MM.1S (cell line): Measurements from ENCODE around the gene KCNMB2.

Experiments used
- DNase-seq: peaks from one replicate; pipeline ENCODE4 v3.0.0-alpha.2; 2015
- H2AFZ ChIP-seq: fragments of 300-600 bp; sonication (generic); 2 replicates; pipeline ENCODE4 v1.6.0; 2016; ENCODE audit warnings: antibody characterized with exemption, low read length
- H3F3A ChIP-seq: fragments of 300-600 bp; sonication (generic); 2 replicates; pipeline ENCODE4 v1.6.1; 2016; ENCODE audit warnings: mild to moderate bottlenecking, antibody characterized with exemption, low read length, moderate library complexity, mixed read lengths; ENCODE audit not compliant: insufficient read depth
- H3K27ac ChIP-seq: fragments of 300-600 bp; sonication (generic); 2 replicates; pipeline ENCODE4 v1.5.1; 2016; ENCODE audit warnings: mild to moderate bottlenecking, low read length
- H3K27me3 ChIP-seq: fragments of 300-600 bp; sonication (generic); replicated peaks from 2 replicates; pipeline ENCODE4 v1.6.0; 2016; ENCODE audit warnings: low read length; ENCODE audit not compliant: insufficient read depth
- H3K36me3 ChIP-seq: fragments of 300-600 bp; sonication (generic); replicated peaks from 2 replicates; pipeline ENCODE4 v1.6.1; 2016; ENCODE audit warnings: mild to moderate bottlenecking, low read length, mixed read lengths; ENCODE audit not compliant: insufficient read depth
- H3K4me1 ChIP-seq: fragments of 300-600 bp; sonication (generic); 2 replicates; pipeline ENCODE4 v1.6.1; 2016; ENCODE audit warnings: low read length, mixed read lengths
- H3K4me2 ChIP-seq: fragments of 300-600 bp; sonication (generic); 2 replicates; pipeline ENCODE4 v1.6.0; 2016; ENCODE audit warnings: low read depth, low read length
- H3K4me3 ChIP-seq: fragments of 300-600 bp; sonication (generic); 2 replicates; pipeline ENCODE4 v1.5.1; 2016; ENCODE audit warnings: low read length, mixed read lengths
- H3K79me2 ChIP-seq: fragments of 300-600 bp; sonication (generic); 2 replicates; pipeline ENCODE4 v1.6.1; 2016; ENCODE audit warnings: mixed run types, low read length, mixed read lengths
- H3K9ac ChIP-seq: fragments of 300-600 bp; sonication (generic); 2 replicates; pipeline ENCODE4 v1.6.1; 2016; ENCODE audit warnings: low read length, mixed read lengths
- H3K9me2 ChIP-seq: fragments of 300-600 bp; sonication (generic); replicated peaks from 2 replicates; pipeline ENCODE4 v1.6.1; 2016; ENCODE audit warnings: mild to moderate bottlenecking, low read length, mixed read lengths; ENCODE audit not compliant: insufficient read depth
- H3K9me3 ChIP-seq: fragments of 300-600 bp; sonication (generic); replicated peaks from 2 replicates; pipeline ENCODE4 v1.6.1; 2016; ENCODE audit warnings: mild to moderate bottlenecking, low read length, mixed read lengths; ENCODE audit not compliant: insufficient read depth
- H4K20me1 ChIP-seq: fragments of 300-600 bp; sonication (generic); 2 replicates; pipeline ENCODE4 v1.6.1; 2016; ENCODE audit warnings: mild to moderate bottlenecking, low read length, moderate library complexity, mixed read lengths; ENCODE audit not compliant: insufficient read depth
- CTCF ChIP-seq: fragments of 300-600 bp; sonication (generic); IDR thresholded peaks from 2 replicates; pipeline ENCODE4 v1.5.1; 2016; ENCODE audit warnings: antibody characterized with exemption, low read length, mixed read lengths
- EZH2 ChIP-seq: fragments of 300-600 bp; sonication (generic); optimal IDR thresholded peaks from 2 replicates; pipeline ENCODE3; 2017; ENCODE audit warnings: low read depth, mild to moderate bottlenecking, antibody characterized with exemption, low read length, mixed read lengths
- EZH2phosphoT487 ChIP-seq: fragments of 300-600 bp; sonication (generic); IDR thresholded peaks from 2 replicates; pipeline ENCODE4 v1.6.1; 2018; ENCODE audit warnings: antibody characterized with exemption, low read length

KCNMB2 gene

DNA sequence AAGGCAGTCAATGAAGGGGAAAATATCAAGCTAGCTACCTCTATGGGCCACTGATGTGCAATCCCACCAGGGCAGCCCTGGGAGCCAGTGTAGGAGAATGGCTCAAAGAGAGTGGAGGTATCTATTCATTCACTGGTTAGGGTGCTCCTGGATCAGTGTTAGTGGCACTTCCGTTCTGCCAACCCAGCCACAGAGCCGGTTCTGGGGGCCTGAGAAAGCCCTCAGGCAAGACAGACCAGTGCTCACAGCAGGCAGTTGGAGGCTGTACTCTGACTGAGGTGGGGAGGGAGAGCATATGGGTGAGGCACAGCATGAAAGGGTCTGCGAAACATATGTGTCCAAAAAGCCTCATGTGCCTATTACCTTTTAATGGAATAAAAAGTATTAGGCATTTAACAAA, 109.3 kb downstream of the KCNMB2 start:
- H3K27me3 ChIP-seq: no peaks in the 10 kb centered on the region
- H2AFZ ChIP-seq: no peak overlapping the region
- no peak overlapping the region for H3K4me2 ChIP-seq
- H3K9me3 ChIP-seq: no peaks in the 10 kb centered on the region
- H3K36me3 ChIP-seq: no peaks in the 10 kb centered on the region
- no peaks in the 10 kb centered on the region for H4K20me1 ChIP-seq
- DNase-seq: no peak
- H3K79me2 ChIP-seq: no peaks in the 10 kb centered on the region
- no peaks in the 10 kb centered on the region for H3K4me1 ChIP-seq
- no peak for TF ChIP-seq CTCF
- H3K9me2 ChIP-seq: no peaks in the 10 kb centered on the region
- H3K9ac ChIP-seq: no peak overlapping the region
- H3K4me3 ChIP-seq: no peak overlapping the region
- no peaks in the 10 kb centered on the region for H3F3A ChIP-seq
- H3K27ac ChIP-seq: no peak overlapping the region

- no peak for TF ChIP-seq EZH2phosphoT487
- TF ChIP-seq EZH2: no peak
- Histone ChIP-seq H3K4me3 (no peak overlapping the region), H3K9me3 (no peaks in the 10 kb centered on the region), H4K20me1 (no peaks in the 10 kb centered on the region), H3K9ac (no peak overlapping the region), H3K4me2 (no peak overlapping the region), H3K9me2 (no peaks in the 10 kb centered on the region), H3K27ac (no peak overlapping the region), H3K36me3 (no peaks in the 10 kb centered on the region), H2AFZ (no peak overlapping the region), H3K4me1 (no peaks in the 10 kb centered on the region), H3K27me3 (no peaks in the 10 kb centered on the region), H3K79me2 (no peaks in the 10 kb centered on the region), H3F3A (no peaks in the 10 kb centered on the region)
- no peak for DNase-seq
Observed at GRCh38 chr3:178646186-178646862, 110.1 kb downstream of the KCNMB2 start.

DNA sequence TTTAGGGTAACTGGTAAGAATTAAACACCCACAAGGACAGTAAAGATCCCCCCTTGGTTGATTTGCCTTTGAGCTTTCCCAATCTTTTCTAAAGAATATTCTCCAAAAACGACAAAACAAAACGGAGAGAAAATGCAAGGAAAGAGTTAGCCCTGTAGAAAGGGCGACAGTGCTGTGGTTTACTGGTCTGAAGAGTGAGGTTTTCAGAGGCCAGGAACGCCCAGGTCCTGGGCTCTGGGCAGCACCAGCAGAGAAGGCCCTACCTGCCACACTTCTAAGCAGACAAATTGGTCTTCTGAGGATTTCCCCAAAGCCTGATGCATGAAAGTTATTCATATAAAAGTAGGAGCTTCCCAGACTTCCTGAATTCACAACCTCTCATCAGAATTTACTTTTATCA, 119.3 kb downstream of the KCNMB2 start:
- H3K9me2 ChIP-seq: no peaks in the 10 kb centered on the region
- H3K27me3 ChIP-seq: no peaks in the 10 kb centered on the region
- no peak overlapping the region for H2AFZ ChIP-seq
- no peak for DNase-seq
- H3K27ac ChIP-seq: no peak overlapping the region
- H3K4me1 ChIP-seq: no peaks in the 10 kb centered on the region
- H3K36me3 ChIP-seq: no peaks in the 10 kb centered on the region
- H3K9ac ChIP-seq: no peak overlapping the region
- no peak overlapping the region for H3K4me3 ChIP-seq
- no peak for TF ChIP-seq EZH2
- H3K79me2 ChIP-seq: no peaks in the 10 kb centered on the region
- no peak overlapping the region for H3K4me2 ChIP-seq
- H4K20me1 ChIP-seq: no peaks in the 10 kb centered on the region
- no peaks in the 10 kb centered on the region for H3K9me3 ChIP-seq
- H3F3A ChIP-seq: no peaks in the 10 kb centered on the region

GRCh38 chr3:178658694-178659325, 122.6 kb downstream of the KCNMB2 start:
- H2AFZ ChIP-seq: no peak overlapping the region
- H3K4me2 ChIP-seq: no peak overlapping the region

More at GRCh38 chr3:178658694-178659325, 122.6 kb downstream of the KCNMB2 start:
- H3K36me3 ChIP-seq: no peaks in the 10 kb centered on the region
- no peaks in the 10 kb centered on the region for H3K9me3 ChIP-seq
- H3K9me2 ChIP-seq: no peaks in the 10 kb centered on the region
- no peak overlapping the region for H3K27ac ChIP-seq
- H3K4me1 ChIP-seq: no peaks in the 10 kb centered on the region
- DNase-seq: no peak
- TF ChIP-seq CTCF (no peak), EZH2phosphoT487 (no peak), EZH2 (no peak)
- H3K4me3 ChIP-seq: no peak overlapping the region
- no peaks in the 10 kb centered on the region for H3K27me3 ChIP-seq
- no peaks in the 10 kb centered on the region for H3K79me2 ChIP-seq
- H4K20me1 ChIP-seq: no peaks in the 10 kb centered on the region
- H3K9ac ChIP-seq: no peak overlapping the region
- no peaks in the 10 kb centered on the region for H3F3A ChIP-seq
